HG02588 (cell line): ENCODE results near the gene SLC17A1.
"Not testable (repeated sequence)": the region's sequence is repeated elsewhere in the genome, so short reads cannot be mapped to it uniquely, and the experiment has no call there.

Source experiments
- ATAC-seq: cut with Tn5 transposase; IDR thresholded peaks from one replicate; pipeline ENCODE4 v1.9.1; 2021; ENCODE audit warnings: mild to moderate bottlenecking, moderate library complexity; ENCODE audit not compliant: unreplicated experiment

SLC17A1 gene

GRCh38 chr6:25764611-25765010 is 67.2 kb downstream of the SLC17A1 start:
- ATAC-seq, result no peak

GRCh38 chr6:25757936-25758642 is 73.8 kb downstream of the SLC17A1 start:
- no peak for ATAC-seq

DNA sequence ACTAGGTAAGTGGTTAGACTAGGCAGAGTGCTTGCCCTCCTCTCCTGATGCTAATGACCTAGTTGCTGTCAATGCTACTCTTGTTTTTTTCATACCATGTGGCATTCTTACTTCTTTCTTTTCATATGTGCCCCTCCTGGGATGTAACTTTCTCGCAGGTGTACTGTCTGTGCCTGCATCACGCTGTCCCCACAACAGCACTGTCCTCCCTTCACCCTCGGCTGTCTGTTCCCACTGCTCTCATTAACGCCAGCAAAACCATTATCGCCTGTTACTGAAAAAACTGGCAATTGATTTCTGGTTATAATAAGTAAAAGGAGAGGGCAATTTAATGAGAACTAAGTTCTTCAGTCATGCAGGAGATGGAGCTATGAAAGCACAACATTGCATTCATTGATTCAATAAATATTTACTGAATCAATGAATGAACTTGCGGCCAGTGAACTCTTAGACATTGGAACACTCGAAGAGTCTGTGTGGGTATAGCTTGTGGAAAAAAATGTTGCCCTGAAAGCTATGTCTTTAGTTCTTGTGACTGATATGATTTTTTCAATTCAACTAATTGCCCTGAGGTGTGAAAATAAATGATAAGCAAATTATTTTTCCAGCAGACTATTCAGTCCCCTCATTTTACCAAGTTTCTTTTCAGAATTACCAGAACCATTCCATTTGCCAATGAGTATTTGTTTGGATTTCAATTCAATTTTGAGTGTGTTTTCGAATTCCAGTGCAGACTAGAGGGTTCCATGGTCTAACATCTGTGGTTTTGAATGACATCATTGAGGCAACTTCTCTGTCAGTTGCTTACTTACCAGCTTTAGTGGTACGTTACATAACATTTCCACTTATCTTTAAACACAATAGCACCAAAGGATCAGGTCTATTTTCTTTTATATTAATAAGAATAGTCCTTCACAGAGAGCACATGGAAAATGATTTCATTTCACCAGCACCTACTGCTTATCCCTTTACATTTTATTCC is 75.2 kb downstream of the SLC17A1 start:
- no peak for ATAC-seq

DNA sequence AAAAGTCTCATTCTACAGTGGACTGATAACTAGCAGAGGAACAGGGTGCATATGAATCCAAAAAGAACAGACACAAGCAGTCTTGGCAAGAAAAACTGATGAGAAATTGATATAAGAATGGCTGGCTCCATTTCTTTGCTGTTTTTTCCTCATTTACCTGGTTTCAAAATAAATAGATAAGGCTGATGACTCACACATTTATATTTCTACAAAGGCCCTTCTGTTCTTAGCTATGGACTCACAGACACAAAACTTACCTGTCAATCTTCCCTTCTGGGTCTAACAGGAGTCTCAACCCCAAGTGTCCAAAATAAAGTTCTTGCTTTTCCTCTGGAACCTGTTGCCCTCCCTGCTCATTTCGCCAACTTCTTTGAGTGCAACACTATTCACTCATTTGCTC is 76.4 kb downstream of the SLC17A1 start:
- ATAC-seq, result no peak

GRCh38 chr6:25754535-25754934 is 77.3 kb downstream of the SLC17A1 start, which contains the start of gene SLC17A4:
Gene SLC17A4 (plus strand): TSS chr6:25754742. CDS start chr6:25761963, 7,221 bp downstream.
- ATAC-seq, result no peak

- ATAC-seq, result no peak
Observed at GRCh38 chr6:25753079-25753478, 78.8 kb downstream of the SLC17A1 start.

DNA sequence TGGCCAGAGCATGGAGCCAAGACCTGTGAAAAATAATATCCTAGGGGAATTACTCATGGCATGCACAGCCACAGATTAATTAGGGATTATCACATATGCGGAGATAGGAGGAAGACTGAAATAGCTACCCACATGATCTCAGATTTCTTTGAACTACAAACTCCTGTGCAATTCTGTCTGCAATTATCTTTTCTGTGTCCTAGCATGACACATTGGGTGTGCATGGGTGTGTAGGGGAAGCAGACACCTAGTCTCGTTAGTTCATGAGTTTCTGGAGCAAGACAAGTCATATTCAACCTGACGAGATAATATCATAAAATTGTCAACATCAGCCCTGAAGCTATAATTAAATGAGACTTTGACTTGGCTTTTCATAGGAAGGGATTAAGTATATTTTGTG is 80.9 kb downstream of the SLC17A1 start:
- no peak for ATAC-seq

- ATAC-seq, result no peak
Observed at GRCh38 chr6:25749837-25750236, 82.0 kb downstream of the SLC17A1 start.

GRCh38 chr6:25748601-25749517 is 83.0 kb downstream of the SLC17A1 start:
- ATAC-seq, result not testable (repeated sequence)

DNA sequence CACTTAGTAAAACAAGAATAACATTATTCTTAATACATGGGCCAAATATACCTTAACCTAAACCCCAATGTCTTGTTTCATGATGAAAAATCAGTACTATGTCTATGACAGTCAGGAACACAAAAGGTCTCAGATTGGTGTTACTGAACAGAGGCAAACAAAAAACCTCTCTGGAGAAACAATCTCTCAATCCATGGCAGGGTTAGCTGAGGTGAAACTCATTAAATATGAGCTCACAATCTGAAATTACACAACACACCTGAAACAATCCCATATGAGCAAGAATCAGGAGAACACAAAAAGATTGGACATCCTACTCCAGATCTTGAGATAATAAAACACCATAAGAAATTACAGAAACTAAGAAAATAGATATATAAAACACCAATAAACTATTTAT is 83.8 kb downstream of the SLC17A1 start:
- no peak for ATAC-seq

- no peak for ATAC-seq
Observed at GRCh38 chr6:25747477-25747876, 84.4 kb downstream of the SLC17A1 start.

- ATAC-seq, result no peak
Observed at GRCh38 chr6:25746968-25747367, 84.9 kb downstream of the SLC17A1 start.

DNA sequence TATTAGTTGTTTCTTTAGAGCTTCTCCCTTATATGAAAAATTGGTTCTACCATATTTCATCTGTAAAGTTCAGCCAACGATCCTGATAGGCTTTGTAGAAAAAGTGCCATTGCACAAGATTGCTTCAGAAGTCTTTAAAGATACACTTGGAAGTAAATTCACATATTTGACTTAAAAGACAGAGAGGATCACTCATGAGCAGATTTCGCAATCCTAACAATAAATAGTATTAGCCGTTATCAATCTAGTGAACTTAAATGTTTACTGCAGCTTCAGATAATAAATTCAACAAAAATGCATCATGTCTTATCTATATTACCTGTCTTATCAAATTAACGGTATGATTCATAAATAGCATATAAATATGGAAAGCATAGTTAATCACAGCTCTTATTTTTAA is 86.0 kb downstream of the SLC17A1 start:
- no peak for ATAC-seq

DNA sequence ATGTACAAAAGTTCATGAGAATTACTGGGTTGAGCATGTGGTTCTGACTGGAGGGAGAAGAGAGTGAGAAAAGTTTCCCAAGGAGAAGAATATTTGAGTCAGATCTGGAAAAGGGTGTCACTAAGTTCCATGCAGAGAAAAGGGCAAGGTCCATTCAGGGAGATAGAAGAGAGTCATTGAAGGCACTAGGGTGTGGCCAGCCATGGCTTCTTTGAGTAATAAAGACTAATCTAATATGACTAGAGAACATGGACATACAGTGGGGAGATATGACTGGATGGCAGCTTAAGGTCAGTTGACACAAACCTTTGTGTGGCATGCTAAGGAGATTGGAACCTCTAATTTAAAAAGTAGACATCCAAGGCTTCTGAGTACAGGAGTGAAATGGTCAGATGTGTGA is 88.0 kb downstream of the SLC17A1 start:
- ATAC-seq, result no peak

DNA sequence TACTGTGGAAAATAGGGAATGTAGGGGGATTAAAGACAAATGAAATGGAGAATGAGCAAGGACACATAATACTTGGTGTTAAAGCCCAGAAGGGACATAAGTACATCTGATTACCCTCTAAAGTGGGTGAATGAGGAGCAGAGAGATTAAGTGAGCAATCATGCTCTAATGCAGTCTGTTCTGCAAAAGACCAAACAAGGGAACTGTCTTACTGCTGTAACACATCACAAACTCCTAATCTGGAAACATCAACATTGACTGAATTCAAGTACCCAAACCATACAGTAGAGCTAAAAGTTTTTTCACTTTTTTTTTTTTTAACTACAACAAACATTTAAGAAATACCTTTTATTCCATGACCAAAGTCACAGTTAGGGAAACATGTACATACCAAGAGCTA is 96.6 kb downstream of the SLC17A1 start:
- no peak for ATAC-seq
